ENCODE data around the gene TMEM30A.

The TMEM30A gene

DNA sequence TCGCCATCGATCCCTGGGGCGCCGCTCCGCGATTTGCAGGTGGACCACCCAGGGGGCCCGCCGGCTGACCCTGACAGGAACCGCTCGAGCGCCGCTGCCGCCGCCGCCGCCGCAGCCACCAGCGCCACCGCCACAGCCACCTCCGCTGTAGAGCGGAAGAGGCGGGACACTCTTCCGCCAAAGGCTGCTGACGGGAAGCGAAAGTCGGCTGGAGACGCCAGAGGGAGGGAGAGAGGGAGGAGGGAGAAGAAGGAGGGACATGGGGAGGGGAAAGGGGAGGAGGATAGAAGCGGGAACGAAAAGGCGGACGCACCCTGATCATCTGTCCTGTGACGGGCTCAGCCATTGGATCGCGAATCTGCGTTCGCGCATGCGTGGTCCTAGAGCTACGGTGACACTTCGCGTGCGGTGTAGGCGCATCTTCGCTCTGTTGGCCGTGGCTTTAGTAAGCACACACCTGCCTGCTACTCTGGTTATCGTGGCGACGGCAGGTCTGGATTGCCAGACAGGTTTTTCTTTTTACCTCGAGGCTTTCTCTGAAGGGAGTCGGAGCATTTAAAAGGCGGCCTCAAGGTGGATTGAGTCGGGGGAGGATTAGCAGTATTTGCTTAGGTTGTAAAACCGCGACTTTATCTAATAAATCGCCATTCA lies at the start of gene TMEM30A:
TMEM30A (minus strand) TSS at position 161 of the 651 bp plus-strand sequence; CDS start at position 7, 154 bp downstream.
- DNase-seq (ENCODE audit: low read depth in 4 of 4, low spot score in 1 of 4): peak; percentile 88 to 94 (median 92)

- no peak for DNase-seq (ENCODE audit: low read depth in 4 of 4, low spot score in 1 of 4)
Observed at GRCh38 chr6:75333676-75334200, 49.1 kb upstream of the TMEM30A start.

- no peak for DNase-seq (ENCODE audit: low read depth in 4 of 4, low spot score in 1 of 4)
Observed at GRCh38 chr6:75331151-75331550, 46.6 kb upstream of the TMEM30A start.

DNA sequence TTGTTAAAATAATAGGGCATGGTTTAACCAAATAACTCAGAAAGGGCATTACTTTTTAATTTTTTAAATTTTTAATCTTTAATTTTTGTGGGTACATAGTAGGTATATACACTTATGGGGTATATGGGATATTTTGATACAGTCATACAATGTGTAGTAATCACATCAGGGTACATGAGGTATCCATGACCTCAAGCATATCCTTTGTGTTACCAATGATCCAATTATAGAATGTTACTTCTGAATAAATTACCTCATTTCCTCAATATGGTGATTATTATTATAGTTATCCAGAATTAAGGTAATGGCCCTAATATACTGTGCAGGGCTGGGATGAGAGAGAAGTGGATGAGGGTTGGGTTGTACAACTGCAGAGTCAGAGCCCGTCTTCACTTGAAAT lies 45.1 kb upstream of the TMEM30A start:
- DNase-seq (ENCODE audit: low read depth in 4 of 4, low spot score in 1 of 4): no peak

- no peak for DNase-seq (ENCODE audit: low read depth in 4 of 4, low spot score in 1 of 4)
Observed at GRCh38 chr6:75327807-75328206, 43.2 kb upstream of the TMEM30A start.

- DNase-seq (ENCODE audit: low read depth in 4 of 4, low spot score in 1 of 4): no peak
Observed at GRCh38 chr6:75326557-75327258, 42.1 kb upstream of the TMEM30A start.

DNA sequence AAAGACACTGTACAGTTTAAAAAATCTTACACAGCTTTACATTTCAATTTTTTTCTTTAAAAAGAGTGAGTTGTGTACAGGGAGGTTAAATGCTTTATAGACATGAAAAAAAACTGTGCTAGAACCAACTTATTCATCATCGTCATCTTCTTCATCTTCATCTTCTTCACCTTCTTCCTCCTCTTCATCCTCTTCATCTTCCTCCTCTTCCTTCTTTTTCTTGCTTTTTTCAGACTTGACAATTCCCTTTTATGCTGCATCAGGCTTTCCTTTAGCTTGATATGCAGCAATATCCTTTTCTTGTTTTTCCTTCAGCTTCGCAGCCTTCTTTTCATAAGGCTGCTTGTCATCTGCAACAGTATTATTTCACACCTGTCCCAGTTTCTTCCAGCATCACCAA lies 34.3 kb upstream of the TMEM30A start:
- DNase-seq (ENCODE audit: low read depth in 4 of 4, low spot score in 1 of 4): no peak

DNA sequence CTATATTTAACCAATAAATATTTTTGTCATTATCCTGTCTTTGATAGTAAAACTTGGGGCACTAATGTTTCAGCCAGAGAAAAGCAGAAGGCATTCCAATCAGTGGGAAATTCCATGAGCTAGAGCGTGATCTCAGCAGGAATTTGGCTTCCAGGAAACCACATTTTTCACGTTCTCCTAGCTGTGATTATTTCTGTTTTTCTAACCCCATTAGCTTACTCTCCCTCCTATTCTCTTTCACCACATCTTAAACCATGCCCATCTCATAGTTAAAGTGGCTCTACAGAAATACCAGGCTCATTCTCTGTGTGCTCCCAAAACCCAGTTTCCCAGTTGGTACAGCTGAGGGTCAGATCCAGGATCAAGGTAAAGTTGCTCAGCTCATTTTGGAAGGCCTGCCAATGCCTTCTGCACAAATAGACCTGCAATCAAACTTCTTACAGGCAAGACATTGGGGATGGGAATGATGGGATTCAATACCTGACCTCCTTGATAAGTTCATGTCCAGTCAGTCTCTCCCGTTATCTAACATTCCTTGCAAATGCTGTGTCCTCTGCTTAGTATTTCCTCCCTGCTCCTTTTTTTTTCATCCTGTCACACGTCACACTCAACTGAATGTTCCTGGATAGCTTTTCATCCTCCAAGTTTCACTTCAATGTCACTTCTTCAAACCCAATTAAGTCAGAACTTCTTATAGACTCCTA lies 33.1 kb upstream of the TMEM30A start:
- DNase-seq (ENCODE audit: low read depth in 4 of 4, low spot score in 1 of 4): no peak

DNA sequence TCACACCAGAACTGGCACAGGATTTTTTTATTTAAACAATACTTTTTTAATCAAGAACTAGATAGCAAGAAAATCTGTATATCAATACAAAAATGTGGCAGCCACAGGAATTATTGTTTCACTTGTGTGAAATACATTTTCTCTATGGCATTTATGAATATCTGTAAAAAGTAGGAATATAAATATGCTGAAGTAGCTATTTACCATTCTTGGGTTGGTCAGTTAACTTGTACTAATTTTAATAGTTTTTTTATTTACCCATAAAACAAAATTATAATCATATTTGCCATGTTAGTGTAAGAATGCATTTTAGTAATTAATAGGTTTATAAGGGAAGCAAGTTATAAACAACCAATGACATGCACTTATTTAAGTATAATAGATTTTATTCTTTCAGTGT lies 31.4 kb upstream of the TMEM30A start:
- DNase-seq (ENCODE audit: low read depth in 4 of 4, low spot score in 1 of 4): no peak

- DNase-seq (ENCODE audit: low read depth in 4 of 4, low spot score in 1 of 4): no peak
Observed at GRCh38 chr6:75308250-75308988, 23.8 kb upstream of the TMEM30A start.

DNA sequence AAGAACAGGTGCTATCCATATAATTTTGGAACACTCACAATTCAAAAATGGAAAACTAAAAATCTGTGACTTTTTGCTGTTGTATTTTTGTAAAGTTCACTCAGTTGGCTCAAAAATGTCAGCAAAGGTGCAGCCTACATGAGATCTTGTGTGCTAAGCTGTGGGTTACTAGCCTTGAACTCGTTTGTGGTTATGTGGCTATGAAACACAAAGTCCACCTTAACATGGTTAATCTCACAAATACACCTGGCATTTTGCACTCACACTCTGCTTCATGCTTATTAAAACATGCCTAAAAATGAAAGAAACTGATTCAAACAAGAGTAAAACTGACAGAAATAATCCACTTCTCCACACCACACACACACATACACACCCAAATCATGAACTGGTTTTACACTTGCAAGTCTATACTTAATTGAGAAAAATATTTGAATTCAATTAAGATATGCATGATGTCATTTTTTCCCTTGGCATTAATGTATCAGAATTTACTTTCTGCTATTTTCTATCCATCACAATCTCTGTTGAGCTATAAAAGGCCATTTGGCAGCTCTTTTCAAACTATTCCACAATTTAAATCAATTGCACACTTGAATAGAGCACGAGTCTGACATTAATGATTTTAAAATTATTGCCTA lies 22.9 kb upstream of the TMEM30A start:
- DNase-seq (ENCODE audit: low read depth in 4 of 4, low spot score in 1 of 4): no peak

DNA sequence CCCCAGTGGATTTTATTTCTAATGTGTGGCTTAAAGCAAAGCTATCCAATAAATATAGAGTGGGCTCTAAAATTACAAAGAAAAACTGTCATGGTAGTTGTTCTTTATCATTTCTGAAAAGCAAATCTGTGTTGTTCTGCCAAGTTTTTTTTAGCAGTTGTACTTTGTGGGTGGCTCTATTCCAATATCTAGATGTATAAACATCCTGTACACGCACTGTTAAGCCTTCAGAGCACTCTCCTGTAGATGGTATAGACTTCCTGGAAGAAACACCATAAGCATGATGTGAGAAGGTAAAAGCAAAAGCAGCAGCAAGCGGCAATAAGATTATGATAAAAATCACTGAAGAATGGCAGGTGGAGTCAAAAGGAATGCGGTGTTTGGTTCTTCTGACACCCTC lies 21.5 kb upstream of the TMEM30A start:
- no peak for DNase-seq (ENCODE audit: low read depth in 4 of 4, low spot score in 1 of 4)

- no peak for DNase-seq (ENCODE audit: low read depth in 4 of 4, low spot score in 1 of 4)
Observed at GRCh38 chr6:75305573-75305972, 21.0 kb upstream of the TMEM30A start.

DNA sequence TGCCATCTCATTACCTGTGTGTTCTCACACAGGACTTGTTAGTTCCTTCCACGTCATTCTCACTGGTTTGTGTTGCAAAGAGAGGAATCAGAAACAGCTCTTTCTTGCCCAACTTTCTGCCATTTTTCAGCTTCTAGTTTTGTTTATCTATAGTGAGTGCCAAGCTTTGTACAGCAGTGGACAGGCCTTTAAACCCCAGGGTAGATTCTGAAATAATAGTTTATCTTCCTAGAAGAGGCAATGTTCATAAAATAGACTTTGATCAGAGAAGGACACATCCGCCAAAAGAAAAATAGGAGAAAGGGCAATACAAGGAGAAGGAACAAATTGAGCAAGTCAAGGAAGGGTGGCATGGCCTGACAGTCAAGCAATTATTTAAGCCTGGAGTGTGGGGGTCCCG lies 17.7 kb upstream of the TMEM30A start:
- DNase-seq (ENCODE audit: low read depth in 4 of 4, low spot score in 1 of 4): no peak

- no peak for DNase-seq (ENCODE audit: low read depth in 4 of 4, low spot score in 1 of 4)
Observed at GRCh38 chr6:75301537-75301936, 16.9 kb upstream of the TMEM30A start.

- DNase-seq (ENCODE audit: low read depth in 4 of 4, low spot score in 1 of 4): no peak
Observed at GRCh38 chr6:75301088-75301487, 16.5 kb upstream of the TMEM30A start.

- DNase-seq (ENCODE audit: low read depth in 4 of 4, low spot score in 1 of 4): no peak
Observed at GRCh38 chr6:75300531-75300855, 15.9 kb upstream of the TMEM30A start.

- no peak for DNase-seq (ENCODE audit: low read depth in 4 of 4, low spot score in 1 of 4)
Observed at GRCh38 chr6:75299801-75300530, 15.4 kb upstream of the TMEM30A start.

- DNase-seq (ENCODE audit: low read depth in 4 of 4, low spot score in 1 of 4): no peak
Observed at GRCh38 chr6:75296811-75297779, 12.5 kb upstream of the TMEM30A start.

Measured in stimulated activated CD4-positive, alpha-beta T cell treated with anti-CD3 and anti-CD28 coated beads, Interleukin-1b, Interleukin-23, amount 100 ng/mL, for 24 hours (primary cell).